ENCODE measurements around the gene ACOX1. TPM values are rescaled to one million over a fixed set of nuclear protein-coding genes. Genes with fewer than 3 reads are reported as not detected.

ACOX1 gene
- total and polyA plus RNA-seq, 2 of the 13 experiments (the other 11 are each of a cell fraction or from before 2014, with no cell fraction given) = 86.4 to 120 TPM

DNA sequence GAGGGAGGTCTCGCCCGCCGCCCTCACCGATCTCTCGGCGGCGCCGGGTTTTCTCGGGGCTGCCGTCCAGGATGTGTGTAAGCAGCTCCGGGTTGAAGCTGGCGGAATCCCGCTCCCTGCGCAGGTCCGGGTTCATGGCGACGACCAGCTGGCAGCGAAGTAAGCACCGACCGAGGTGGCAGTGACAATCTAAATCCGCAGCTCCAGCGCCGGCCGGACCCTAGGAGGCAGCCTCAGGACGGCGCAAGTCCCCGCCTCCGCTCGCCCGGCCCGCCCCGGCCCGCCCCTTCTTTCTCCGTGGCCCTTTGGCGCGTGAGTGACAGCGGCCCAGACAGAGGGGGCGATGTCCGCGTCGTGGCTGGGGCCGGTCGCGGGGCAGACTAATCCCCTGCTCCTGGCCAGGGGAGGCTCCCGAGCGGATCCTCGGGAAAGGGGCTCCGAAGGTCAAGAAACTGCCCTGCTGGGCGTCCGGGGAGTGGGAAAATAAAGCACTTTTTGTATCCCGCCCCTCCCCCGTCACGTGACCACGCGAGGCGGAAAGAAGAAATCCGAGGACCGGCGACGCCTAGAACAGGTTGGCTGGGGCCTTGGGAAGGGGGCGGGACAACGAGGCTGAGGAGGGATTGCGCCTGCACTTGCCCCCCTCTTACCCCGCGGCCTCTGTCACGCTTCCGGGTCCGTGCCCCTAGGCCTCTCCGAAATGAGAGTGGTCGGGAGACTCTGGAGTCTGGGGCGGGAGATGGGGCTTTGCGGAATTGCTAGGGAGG lies at the start of gene ACOX1, which contains the start of gene TEN1 (continued):
- TF ChIP-seq, protein P1, sequence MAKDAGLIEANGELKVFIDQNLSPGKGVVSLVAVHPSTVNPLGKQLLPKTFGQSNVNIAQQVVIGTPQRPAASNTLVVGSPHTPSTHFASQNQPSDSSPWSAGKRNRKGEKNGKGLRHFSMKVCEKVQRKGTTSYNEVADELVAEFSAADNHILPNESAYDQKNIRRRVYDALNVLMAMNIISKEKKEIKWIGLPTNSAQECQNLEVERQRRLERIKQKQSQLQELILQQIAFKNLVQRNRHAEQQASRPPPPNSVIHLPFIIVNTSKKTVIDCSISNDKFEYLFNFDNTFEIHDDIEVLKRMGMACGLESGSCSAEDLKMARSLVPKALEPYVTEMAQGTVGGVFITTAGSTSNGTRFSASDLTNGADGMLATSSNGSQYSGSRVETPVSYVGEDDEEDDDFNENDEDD (CRISPR knock-in tag; IDR thresholded peaks at IDR 0.05; ENCODE audit: borderline replicate concordance) = peak; percentile 61; the same call in 1 of the 2 replicates
- TF ChIP-seq MIER3 (CRISPR knock-in tag; IDR thresholded peaks at IDR 0.05; ENCODE audit: borderline replicate concordance) (peak; percentile 64), ZBTB1 (CRISPR knock-in tag; IDR thresholded peaks at IDR 0.05; ENCODE audit: borderline replicate concordance) (no peak), ZNF383 (CRISPR knock-in tag; IDR thresholded peaks at IDR 0.05; ENCODE audit: borderline replicate concordance) (peak; percentile 91; the same call in 1 of the 2 replicates), MBNL3 (CRISPR knock-in tag; conservative IDR thresholded peaks at IDR 0.05) (no peak), TEAD3 (CRISPR knock-in tag; optimal IDR thresholded peaks at IDR 0.05; ENCODE audit: borderline replicate concordance) (peak; percentile 39), ZBTB14 (CRISPR knock-in tag; IDR thresholded peaks at IDR 0.05) (no peak; the same call in 1 of the 2 replicates), ZBTB25 (CRISPR knock-in tag; IDR thresholded peaks at IDR 0.05) (peak; percentile 88; the same call in 1 of the 2 replicates), POLR2AphosphoS2 (IDR thresholded peaks at IDR 0.05; ENCODE audit: low read depth, low read length) (0 out of 2 replicates have a peak, but pooled peaks have one; percentile 27), CHCHD3 (CRISPR knock-in tag; IDR thresholded peaks at IDR 0.05) (peak; percentile 49; the same call in 1 of the 2 replicates), ARNT (IDR thresholded peaks at IDR 0.05) (no peak), ZFY (CRISPR knock-in tag; IDR thresholded peaks at IDR 0.05) (peak; percentile 89), SKI (IDR thresholded peaks at IDR 0.05; ENCODE audit: partially characterized antibody) (peak; percentile 93), MTF2 (CRISPR knock-in tag; IDR thresholded peaks at IDR 0.05; ENCODE audit: borderline replicate concordance) (peak; percentile 86; the same call in 1 of the 2 replicates), SMYD3 (CRISPR knock-in tag; IDR thresholded peaks at IDR 0.05) (0 out of 2 replicates have a peak, but pooled peaks have one; percentile 62), SSRP1 (CRISPR knock-in tag; IDR thresholded peaks at IDR 0.05) (peak; percentile 70; the same call in 1 of the 2 replicates), ZNF546 (CRISPR knock-in tag; conservative IDR thresholded peaks at IDR 0.05) (peak; percentile 75), ZNF879 (CRISPR knock-in tag; IDR thresholded peaks at IDR 0.05) (peak; percentile 95; the same call in 1 of the 2 replicates)
- TF ChIP-seq, protein P2, sequence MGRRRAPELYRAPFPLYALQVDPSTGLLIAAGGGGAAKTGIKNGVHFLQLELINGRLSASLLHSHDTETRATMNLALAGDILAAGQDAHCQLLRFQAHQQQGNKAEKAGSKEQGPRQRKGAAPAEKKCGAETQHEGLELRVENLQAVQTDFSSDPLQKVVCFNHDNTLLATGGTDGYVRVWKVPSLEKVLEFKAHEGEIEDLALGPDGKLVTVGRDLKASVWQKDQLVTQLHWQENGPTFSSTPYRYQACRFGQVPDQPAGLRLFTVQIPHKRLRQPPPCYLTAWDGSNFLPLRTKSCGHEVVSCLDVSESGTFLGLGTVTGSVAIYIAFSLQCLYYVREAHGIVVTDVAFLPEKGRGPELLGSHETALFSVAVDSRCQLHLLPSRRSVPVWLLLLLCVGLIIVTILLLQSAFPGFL (CRISPR knock-in tag; IDR thresholded peaks at IDR 0.05) = no peak
- TF ChIP-seq, protein P3, sequence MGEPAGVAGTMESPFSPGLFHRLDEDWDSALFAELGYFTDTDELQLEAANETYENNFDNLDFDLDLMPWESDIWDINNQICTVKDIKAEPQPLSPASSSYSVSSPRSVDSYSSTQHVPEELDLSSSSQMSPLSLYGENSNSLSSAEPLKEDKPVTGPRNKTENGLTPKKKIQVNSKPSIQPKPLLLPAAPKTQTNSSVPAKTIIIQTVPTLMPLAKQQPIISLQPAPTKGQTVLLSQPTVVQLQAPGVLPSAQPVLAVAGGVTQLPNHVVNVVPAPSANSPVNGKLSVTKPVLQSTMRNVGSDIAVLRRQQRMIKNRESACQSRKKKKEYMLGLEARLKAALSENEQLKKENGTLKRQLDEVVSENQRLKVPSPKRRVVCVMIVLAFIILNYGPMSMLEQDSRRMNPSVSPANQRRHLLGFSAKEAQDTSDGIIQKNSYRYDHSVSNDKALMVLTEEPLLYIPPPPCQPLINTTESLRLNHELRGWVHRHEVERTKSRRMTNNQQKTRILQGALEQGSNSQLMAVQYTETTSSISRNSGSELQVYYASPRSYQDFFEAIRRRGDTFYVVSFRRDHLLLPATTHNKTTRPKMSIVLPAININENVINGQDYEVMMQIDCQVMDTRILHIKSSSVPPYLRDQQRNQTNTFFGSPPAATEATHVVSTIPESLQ (CRISPR knock-in tag; conservative IDR thresholded peaks at IDR 0.05) = no peak
- TF ChIP-seq, protein P4, sequence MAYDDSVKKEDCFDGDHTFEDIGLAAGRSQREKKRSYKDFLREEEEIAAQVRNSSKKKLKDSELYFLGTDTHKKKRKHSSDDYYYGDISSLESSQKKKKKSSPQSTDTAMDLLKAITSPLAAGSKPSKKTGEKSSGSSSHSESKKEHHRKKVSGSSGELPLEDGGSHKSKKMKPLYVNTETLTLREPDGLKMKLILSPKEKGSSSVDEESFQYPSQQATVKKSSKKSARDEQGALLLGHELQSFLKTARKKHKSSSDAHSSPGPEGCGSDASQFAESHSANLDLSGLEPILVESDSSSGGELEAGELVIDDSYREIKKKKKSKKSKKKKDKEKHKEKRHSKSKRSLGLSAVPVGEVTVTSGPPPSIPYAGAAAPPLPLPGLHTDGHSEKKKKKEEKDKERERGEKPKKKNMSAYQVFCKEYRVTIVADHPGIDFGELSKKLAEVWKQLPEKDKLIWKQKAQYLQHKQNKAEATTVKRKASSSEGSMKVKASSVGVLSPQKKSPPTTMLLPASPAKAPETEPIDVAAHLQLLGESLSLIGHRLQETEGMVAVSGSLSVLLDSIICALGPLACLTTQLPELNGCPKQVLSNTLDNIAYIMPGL (CRISPR knock-in tag; IDR thresholded peaks at IDR 0.05; ENCODE audit: borderline replicate concordance in 1 of 2, low read depth in 1 of 2) = peak; percentile 90 to 94
